NCI-H82 treated with DMSO at 0.1 percent for 48 hours (cell line): ENCODE results near the gene ACOT7.
"Not testable (repeated sequence)": the region's sequence is repeated elsewhere in the genome, so short reads cannot be mapped to it uniquely, and the experiment has no call there.

Experiments used
- DNase-seq: peaks from one replicate; lab custom pipeline; 2025; ENCODE audit not compliant: unreplicated experiment; lab: John Stamatoyannopoulos, UW

Gene ACOT7

GRCh38 chr1:6316240-6317097 lies 77.1 kb downstream of the ACOT7 start:
- no peak for DNase-seq

DNA sequence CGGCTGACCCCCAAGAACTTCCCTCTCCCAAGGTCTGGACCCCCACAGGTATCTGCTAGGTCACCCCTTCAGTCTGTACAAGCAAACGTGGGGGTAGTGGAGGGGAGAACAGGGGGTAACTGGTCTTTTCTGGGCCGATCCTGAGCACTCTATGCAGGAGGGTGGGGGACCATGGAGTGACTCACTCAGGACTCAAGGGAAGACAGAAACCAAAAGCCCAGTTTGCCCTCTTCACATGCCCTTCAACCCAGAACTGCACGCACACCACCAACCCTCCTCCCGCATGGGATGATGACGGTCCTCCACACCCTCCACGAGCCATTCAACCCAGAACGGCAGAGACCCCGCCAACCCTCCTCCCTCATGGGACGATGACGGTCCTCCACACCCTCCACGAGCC lies 79.1 kb downstream of the ACOT7 start:
- no peak for DNase-seq

DNA sequence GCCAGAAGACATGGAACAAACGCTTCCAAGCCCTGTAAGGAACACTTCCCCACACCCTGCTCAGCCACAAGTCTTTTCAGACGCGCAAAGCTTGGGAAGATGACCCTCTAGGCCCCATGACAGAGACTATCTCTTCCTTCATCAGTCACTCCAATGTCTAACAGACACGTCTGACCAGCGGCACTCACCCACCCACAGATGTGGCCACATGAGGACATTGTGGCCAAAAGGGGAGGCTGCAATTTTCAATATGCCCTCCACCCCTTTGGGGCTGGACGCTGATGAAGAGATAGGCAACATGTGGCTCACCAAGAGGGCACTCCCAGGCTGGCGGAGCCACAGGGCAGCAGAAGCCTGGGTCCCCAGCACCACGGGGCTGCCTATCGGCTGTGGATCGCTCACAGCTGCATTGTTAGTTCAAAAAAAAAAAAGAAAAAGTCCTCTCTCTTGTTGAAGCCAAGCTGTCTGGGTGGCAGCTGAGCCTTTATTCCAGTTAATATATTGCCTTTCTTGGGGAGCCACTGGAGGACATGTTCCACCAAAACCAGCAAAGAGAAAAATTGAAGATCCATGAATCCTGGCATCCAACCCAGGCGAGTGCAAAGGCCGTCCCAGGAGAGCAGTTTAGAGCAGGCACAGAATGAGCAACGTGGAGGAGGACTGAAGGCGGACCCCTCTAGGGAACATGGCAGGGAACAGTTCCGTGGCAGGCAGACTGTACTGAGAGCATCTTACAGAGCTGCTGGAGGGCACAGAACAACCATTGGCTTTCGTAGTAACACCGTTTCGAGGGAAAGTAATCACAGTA lies 80.0 kb downstream of the ACOT7 start:
- no peak for DNase-seq

DNA sequence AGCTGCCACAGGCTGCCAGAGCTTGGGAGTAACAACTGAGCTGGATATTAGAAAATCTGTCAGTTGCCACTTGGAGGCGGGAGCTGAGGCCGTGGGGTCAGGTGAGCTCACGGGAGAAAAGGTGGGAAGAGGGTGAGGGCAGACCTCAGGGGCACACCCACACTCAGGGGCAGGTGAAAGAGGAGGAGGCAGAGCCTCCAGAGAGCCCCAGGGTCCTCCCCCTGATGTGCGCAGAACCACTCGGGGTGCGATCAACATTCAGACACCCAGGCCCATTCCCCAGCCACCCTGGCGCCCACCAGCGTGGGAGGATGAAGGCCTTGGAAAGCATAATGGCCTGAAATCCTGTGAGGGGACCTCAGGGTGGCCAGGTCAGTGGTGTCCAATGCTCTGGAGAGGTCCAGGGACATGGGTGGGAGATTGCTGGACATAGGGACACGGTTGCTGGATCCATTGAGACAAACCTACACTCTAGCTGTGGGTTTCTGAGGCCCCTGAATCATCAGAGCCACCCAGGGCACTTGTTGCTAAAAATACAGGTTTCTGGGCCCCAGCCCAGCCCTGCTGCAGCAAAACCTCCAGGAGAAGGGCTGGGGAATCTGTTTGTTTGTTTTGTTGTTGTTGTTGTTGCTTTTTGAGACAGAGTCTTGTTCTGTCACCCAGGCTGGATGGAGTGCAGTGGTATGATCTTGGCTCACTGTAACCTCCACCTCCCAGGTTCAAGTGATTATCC lies 83.3 kb downstream of the ACOT7 start:
- no peak for DNase-seq

GRCh38 chr1:6309564-6309963 lies 84.0 kb downstream of the ACOT7 start:
- peak; percentile 44 for DNase-seq

- no peak for DNase-seq
Observed at GRCh38 chr1:6308449-6308848, 85.1 kb downstream of the ACOT7 start.

DNA sequence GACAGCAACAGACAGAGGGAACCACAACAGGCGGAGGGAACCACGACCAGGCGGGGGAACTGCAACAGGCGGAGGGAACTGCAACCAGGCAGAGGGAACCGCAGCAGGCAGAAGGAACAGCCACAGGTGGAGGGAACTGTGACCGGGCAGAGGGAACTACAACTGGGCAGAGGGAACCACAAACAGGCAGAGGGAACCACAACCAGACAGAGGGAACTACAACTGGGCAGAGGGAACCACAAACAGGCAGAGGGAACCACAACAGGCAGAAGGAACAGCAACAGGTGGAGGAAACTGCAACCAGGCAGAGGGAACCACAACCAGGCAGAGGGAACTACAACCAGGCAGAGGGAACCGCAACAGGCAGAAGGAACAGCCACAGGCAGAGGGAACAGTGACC lies 85.9 kb downstream of the ACOT7 start:
- not testable (repeated sequence) for DNase-seq

DNA sequence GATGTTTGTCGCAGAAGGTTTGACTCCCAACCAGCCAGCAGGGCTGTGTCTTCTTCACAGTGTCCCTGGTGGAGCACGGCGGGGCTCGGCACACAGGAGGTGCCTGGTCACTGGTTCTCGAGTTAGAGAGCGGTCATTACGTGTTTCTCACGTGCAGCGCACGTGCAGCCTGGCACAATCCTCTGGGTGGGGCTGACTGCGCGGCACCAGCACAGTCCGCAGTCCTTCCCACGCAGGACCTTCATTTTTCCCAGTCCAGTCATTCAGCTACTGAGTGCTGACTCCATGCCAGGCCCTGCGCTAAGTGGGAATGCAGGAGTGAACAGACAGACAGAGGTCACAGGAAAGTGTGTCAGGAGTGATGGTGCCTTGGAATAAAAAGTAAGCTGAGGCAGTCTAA lies 86.5 kb downstream of the ACOT7 start:
- no peak for DNase-seq

DNA sequence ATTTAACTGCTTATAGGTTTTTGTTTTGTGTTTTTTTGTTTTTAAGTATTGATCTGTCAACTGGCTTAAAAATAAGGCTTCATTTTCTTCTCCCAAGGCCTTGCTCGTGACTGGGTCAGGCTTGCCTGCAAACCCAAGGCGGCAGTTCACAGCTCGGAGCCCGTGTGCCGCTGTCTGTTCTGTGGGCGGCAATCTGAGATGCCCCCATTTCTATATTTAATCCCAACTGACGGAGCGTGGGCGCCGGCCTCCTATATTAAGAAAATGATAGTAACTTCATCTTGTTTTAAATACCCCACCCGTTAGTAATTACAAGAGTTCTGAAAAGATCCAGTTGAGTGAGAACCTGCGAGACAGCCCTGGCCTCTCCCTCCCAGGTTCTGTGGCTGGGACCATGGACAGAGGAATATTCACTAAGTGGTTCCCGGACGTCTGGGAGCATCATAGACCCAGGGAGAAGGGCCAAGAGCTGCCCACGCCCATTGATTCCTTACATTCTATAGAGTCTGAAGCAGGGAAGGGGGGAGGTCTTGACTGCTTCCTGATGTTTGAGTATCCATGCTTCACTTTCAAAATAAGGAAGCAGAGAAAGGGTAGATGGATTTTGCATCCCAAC lies 90.1 kb downstream of the ACOT7 start:
- DNase-seq = no peak

GRCh38 chr1:6302568-6302967 lies 91.0 kb downstream of the ACOT7 start:
- DNase-seq = no peak

DNA sequence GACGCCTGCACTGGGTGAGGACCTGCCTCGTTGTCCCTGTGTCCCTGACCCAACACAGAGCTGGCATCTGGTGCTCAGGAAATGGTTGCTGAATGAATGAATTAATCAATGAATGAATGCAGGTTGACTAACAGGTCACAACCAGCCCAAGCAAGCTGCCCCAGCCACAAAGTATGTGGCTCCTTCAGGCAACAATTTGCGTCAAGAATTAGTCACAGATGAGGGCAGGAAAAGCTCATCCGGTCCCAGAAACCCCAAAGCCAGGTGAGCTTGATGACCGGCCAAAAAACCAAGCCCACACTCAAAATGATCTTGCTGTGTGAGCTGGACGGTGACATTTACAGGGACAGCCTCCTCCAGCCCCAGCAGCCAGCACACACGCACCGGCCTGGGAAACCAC lies 92.0 kb downstream of the ACOT7 start:
- DNase-seq = no peak

DNA sequence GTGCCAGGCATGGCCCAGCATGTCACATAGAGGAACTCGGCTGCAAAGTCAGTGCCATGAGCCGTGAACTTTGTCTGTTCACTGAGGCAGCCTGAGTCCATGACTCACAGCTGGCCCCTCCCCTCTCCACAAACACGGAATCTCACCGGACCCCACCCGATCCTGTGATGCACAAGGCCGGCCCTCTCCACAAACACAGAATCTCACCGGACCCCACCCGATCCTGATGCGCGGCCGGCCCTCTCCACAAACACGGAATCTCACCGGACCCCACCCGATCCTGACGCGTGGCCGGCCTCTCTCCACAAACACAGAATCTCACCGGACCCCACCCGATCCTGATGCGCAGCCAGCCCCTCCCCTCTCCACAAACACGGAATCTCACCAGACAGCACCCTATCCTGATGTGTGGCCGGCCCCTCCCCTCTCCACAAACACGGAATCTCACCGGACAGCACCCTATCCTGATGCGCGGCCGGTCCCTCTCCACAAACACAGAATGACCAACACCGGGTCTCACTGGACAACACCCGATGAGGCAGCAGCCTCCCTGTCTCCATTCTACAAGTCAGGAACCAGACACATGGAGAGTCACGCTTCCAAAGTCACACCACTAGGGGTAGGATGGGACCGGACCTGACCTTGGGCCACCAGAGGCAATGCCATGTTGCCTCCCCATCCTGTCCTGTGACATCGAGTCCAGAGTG lies 93.1 kb downstream of the ACOT7 start:
- no peak for DNase-seq

DNA sequence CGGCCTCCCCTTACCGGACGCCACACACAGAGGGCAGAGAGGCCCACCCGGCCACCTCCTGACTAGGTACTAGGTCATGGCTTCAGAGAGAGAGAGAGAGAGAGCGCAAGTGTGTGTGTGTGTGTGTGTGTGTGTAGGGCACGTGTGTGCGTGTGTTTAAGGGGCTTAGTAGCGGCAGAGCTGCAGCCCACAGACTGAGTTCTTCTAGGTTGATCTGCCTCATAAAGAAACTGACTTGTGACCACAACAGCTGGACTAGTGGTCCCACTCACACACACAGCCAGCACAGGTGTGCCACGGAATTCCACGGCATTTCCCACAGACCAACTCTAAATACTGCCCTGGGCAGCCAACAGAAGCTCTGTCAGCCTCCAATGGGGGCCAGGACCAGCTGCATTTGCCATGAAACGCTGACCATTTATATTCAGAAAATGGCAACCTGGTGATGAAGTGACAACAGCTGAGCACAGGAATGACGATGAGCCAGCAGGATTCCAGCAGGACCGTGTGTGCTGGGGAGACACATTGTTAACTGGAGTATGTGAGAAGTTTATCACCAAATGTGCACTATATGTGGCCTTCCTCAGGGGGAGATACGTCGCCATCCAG lies 93.9 kb downstream of the ACOT7 start:
- peak; percentile 63 for DNase-seq

GRCh38 chr1:6298940-6299465 lies 94.6 kb downstream of the ACOT7 start:
- DNase-seq = peak; percentile 92

- DNase-seq = no peak
Observed at GRCh38 chr1:6298530-6298929, 95.0 kb downstream of the ACOT7 start.

DNA sequence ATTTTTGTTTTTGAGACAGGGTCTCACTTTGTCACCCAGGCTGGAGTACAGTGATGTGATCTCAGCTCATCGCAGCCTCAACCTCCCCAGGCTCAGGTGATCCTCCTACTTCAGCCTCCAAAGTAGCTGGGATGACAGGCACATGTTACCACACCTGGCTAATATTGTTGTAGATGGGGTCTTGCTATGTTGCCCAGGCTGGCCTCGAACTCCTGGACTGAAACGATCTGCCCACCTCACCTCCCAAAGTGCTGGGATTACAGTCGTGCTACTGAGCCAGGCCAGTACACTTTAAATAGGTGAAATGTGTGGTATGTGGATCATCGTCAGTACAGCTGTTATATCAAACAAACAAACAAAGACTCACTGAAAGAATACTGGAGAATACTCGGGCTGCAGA lies 97.7 kb downstream of the ACOT7 start:
- DNase-seq = no peak

GRCh38 chr1:6294890-6295556 lies 98.5 kb downstream of the ACOT7 start:
- no peak for DNase-seq

DNA sequence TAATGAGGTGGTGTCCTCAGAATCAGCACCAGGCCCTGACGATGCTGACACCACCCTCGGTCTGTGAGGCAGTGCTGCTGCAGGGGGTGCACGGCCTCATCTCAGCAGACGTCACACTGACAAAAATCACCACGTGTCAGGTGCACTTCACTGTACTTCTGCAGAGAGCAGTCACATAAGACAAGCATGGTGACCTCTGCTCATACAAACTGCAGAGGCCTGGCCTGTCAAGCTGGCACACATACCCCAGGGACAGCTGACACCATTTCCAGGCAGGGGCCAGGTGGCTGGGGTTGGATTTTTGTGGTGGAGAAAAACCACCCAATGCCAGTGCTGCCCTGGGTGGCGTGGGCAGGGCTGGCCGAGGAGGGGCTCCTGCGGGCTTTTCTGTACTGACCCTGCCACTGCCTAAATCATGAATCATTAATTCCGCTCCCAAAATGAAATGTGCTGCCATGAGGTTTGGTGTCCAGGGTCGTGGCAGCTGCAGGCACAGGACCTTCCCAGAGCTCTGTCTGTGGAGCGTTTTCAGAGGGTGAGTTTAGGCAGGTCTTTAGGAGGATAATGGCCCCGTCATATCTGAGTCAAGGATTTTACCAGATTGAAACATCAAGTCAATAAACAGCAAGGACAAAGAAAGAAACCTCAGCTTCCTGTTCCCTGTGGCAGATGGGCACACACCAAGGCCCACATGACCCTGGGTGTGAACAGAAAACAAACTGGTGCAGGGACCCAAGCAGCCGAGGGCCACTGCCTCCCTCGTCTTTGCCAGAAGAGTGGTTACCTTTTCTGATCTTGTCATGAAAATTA lies 99.3 kb downstream of the ACOT7 start:
- no peak for DNase-seq

- DNase-seq = no peak
Observed at GRCh38 chr1:6292102-6292501, 101.5 kb downstream of the ACOT7 start.
